ENCODE measurements around the gene ADAMTS18.
A peak's percentile ranks its signal among the peaks of the same experiment; 100 is the strongest.

The ADAMTS18 gene

DNA sequence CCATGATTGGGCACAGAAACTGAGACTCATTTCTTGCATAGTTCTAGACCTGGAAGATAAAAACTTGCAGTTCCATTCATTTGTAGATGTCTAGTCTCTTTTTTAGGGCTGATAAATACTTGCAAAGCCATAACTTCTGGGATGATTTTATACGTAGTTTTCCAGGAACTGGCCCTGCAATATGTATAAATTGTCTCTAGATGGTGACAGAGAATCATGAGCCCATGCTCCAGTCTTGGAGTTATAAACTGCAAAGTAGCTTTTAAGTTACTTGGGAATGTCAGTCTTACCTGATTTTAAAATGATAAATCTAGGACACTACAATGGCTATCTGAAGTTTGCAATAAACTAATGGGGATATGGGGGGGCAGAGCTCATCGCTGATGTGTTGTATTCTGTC is 3.0 kb upstream of the ADAMTS18 start:
- Histone ChIP-seq H3K9me2 (replicated peaks; ENCODE audit: low read depth, low read length) (no peaks in the 10 kb centered on the region), H3K36me3 (ENCODE audit: insufficient read depth, low read length) (no peaks in the 10 kb centered on the region), H3K4me1 (ENCODE audit: insufficient read depth, low read length, poor library complexity, severe bottlenecking) (no peaks in the 10 kb centered on the region), H3K9me3 (ENCODE audit: insufficient read depth, low read depth, low read length) (no peaks in the 10 kb centered on the region), H3K79me2 (ENCODE audit: insufficient read depth, low read length) (no peaks in the 10 kb centered on the region), H3K9ac (ENCODE audit: low read depth, low read length, poor library complexity, severe bottlenecking) (no peak overlapping the region), H3K4me2 (ENCODE audit: low read depth, low read length, poor library complexity, severe bottlenecking) (no peak overlapping the region), H4K20me1 (ENCODE audit: insufficient read depth, low read length, poor library complexity, severe bottlenecking) (no peaks in the 10 kb centered on the region), H3K4me3 (ENCODE audit: low read length, poor library complexity, severe bottlenecking) (no peak overlapping the region), H2AFZ (ENCODE audit: low read length) (no peak overlapping the region), H3F3A (ENCODE audit: low read depth) (no peaks in the 10 kb centered on the region), H3K27me3 (ENCODE audit: insufficient read depth, low read length, poor library complexity, severe bottlenecking) (no peaks in the 10 kb centered on the region)
- no peak for TF ChIP-seq EZH2phosphoT487 (IDR thresholded peaks at IDR 0.05; ENCODE audit: borderline replicate concordance)
- TF ChIP-seq, protein P1, sequence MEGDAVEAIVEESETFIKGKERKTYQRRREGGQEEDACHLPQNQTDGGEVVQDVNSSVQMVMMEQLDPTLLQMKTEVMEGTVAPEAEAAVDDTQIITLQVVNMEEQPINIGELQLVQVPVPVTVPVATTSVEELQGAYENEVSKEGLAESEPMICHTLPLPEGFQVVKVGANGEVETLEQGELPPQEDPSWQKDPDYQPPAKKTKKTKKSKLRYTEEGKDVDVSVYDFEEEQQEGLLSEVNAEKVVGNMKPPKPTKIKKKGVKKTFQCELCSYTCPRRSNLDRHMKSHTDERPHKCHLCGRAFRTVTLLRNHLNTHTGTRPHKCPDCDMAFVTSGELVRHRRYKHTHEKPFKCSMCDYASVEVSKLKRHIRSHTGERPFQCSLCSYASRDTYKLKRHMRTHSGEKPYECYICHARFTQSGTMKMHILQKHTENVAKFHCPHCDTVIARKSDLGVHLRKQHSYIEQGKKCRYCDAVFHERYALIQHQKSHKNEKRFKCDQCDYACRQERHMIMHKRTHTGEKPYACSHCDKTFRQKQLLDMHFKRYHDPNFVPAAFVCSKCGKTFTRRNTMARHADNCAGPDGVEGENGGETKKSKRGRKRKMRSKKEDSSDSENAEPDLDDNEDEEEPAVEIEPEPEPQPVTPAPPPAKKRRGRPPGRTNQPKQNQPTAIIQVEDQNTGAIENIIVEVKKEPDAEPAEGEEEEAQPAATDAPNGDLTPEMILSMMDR (conservative IDR thresholded peaks at IDR 0.05; ENCODE audit: low read length): peak; percentile 29; the same call in 1 of the 2 replicates

DNA sequence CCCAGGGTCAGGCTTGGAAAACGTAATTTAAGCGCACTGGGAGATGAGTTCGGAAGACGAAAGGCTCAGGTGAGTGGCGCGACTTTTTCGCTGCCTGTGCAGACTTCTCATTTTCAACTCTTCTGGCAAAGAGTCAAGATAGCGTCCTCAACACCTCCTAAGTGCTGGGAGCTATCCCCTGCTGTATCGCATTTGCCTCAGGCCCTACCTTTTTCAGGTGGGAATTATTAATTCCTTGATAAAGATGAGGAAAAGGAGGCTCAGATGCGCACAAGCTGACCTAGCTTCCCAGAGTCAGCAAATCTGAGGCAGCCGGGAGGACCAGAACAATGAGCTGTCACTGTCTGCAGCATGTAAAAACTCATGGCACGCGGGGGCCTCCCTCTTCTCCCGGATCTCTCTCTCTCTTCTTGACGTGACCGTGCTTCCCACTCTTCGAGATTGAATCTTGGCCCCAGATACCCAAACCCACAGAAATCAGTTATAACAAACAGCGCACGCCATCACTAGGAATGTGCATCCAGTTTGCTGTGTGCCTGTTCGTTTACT is 512 bp upstream of the ADAMTS18 start:
- TF ChIP-seq, protein P1 (conservative IDR thresholded peaks at IDR 0.05; ENCODE audit: low read length): no peak
- no peak for TF ChIP-seq EZH2phosphoT487 (IDR thresholded peaks at IDR 0.05; ENCODE audit: borderline replicate concordance)
- H3K27me3 ChIP-seq (ENCODE audit: insufficient read depth, low read length, poor library complexity, severe bottlenecking): no peaks in the 10 kb centered on the region
- no peaks in the 10 kb centered on the region for H3K9me3 ChIP-seq (ENCODE audit: insufficient read depth, low read depth, low read length)
- no peaks in the 10 kb centered on the region for H3K79me2 ChIP-seq (ENCODE audit: insufficient read depth, low read length)
- no peak overlapping the region for H3K4me2 ChIP-seq (ENCODE audit: low read depth, low read length, poor library complexity, severe bottlenecking)
- H3K36me3 ChIP-seq (ENCODE audit: insufficient read depth, low read length): no peaks in the 10 kb centered on the region
- no peaks in the 10 kb centered on the region for H3K9me2 ChIP-seq (replicated peaks; ENCODE audit: low read depth, low read length)
- H4K20me1 ChIP-seq (ENCODE audit: insufficient read depth, low read length, poor library complexity, severe bottlenecking): no peaks in the 10 kb centered on the region
- H3K4me3 ChIP-seq (ENCODE audit: low read length, poor library complexity, severe bottlenecking): no peak overlapping the region
- no peaks in the 10 kb centered on the region for H3F3A ChIP-seq (ENCODE audit: low read depth)
- H2AFZ ChIP-seq (ENCODE audit: low read length): no peak overlapping the region
- H3K4me1 ChIP-seq (ENCODE audit: insufficient read depth, low read length, poor library complexity, severe bottlenecking): no peaks in the 10 kb centered on the region
- no peak overlapping the region for H3K9ac ChIP-seq (ENCODE audit: low read depth, low read length, poor library complexity, severe bottlenecking)

DNA sequence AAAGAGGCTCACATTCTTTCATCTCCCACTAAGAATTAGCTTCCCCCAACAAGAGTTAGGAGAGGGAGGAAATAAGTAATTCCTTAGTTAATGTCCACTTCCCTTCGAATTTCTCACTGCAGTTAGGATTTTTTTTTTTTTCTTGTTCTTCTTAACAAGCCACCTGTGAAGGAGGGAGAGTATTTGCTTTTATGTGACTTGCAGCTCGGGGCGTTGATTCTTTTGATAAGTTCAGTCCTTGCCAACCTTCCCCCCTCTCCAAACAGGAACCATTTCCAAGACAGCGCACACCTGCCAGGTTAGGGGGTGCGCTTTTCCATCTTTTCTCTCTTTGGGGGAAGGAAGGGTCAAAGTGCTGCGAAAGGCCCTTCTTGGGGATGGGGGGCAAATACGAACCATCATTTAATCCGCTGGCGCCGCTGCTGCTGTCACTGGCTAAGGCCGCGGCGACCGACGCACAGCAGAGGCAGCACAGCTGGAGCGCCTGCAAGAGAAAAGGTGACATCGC is 758 bp downstream of the ADAMTS18 start:
- H3K27me3 ChIP-seq (ENCODE audit: insufficient read depth, low read length, poor library complexity, severe bottlenecking): no peaks in the 10 kb centered on the region
- H3K9me3 ChIP-seq (ENCODE audit: insufficient read depth, low read depth, low read length): no peaks in the 10 kb centered on the region
- no peak overlapping the region for H2AFZ ChIP-seq (ENCODE audit: low read length)
- no peak overlapping the region for H3K4me2 ChIP-seq (ENCODE audit: low read depth, low read length, poor library complexity, severe bottlenecking)
- TF ChIP-seq, protein P1 (conservative IDR thresholded peaks at IDR 0.05; ENCODE audit: low read length): no peak
- TF ChIP-seq EZH2phosphoT487 (IDR thresholded peaks at IDR 0.05; ENCODE audit: borderline replicate concordance): no peak
- H3K9me2 ChIP-seq (replicated peaks; ENCODE audit: low read depth, low read length): no peaks in the 10 kb centered on the region
- H3K79me2 ChIP-seq (ENCODE audit: insufficient read depth, low read length): no peaks in the 10 kb centered on the region
- H3K4me1 ChIP-seq (ENCODE audit: insufficient read depth, low read length, poor library complexity, severe bottlenecking): no peaks in the 10 kb centered on the region
- H3K4me3 ChIP-seq (ENCODE audit: low read length, poor library complexity, severe bottlenecking): no peak overlapping the region
- no peak overlapping the region for H3K9ac ChIP-seq (ENCODE audit: low read depth, low read length, poor library complexity, severe bottlenecking)
- H3K36me3 ChIP-seq (ENCODE audit: insufficient read depth, low read length): no peaks in the 10 kb centered on the region
- H3F3A ChIP-seq (ENCODE audit: low read depth): no peaks in the 10 kb centered on the region
- H4K20me1 ChIP-seq (ENCODE audit: insufficient read depth, low read length, poor library complexity, severe bottlenecking): no peaks in the 10 kb centered on the region
